22Rv1 (cell line): Measurements from ENCODE around the gene ZNF394.
A peak's percentile ranks its signal among the peaks of the same experiment; 100 is the strongest.

ENCODE experiments used
- CTCF ChIP-seq: fragments of 450-650 bp; IDR thresholded peaks from 2 replicates; pipeline ENCODE4 v1.5.1; 2017; ENCODE audit warnings: mild to moderate bottlenecking
- ZFX ChIP-seq: fragments of 450-650 bp; IDR thresholded peaks from 2 replicates; pipeline ENCODE4 v1.6.1; 2017; ENCODE audit warnings: antibody characterized with exemption, borderline replicate concordance

DNA sequence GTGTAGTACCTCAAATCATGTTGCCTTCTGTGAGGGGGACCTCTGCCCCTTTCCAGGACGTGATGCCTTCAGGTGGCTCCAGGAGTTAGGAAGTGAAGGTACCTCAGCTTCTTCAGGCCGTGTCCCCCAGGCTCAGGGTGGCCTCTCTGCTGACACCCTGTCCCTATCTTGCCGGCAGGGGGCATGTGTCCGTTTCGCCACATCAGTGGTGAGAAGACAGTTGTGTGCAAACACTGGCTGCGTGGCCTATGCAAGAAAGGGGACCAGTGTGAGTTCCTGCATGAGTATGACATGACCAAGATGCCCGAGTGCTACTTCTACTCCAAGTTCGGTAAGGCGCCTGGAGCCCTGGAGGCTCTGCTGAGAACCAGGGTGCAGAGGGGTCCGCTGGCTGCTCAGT, 52.1 kb downstream of the ZNF394 start:
- TF ChIP-seq CTCF (peak; percentile 75), ZFX (no peak)
